NCI-H446 (cell line): ENCODE results near the gene TMEM151B.

Source experiments
- DNase-seq, 2 experiments: peaks; one replicate each; lab custom pipeline; 2025; lab: John Stamatoyannopoulos, UW

TMEM151B gene

DNA sequence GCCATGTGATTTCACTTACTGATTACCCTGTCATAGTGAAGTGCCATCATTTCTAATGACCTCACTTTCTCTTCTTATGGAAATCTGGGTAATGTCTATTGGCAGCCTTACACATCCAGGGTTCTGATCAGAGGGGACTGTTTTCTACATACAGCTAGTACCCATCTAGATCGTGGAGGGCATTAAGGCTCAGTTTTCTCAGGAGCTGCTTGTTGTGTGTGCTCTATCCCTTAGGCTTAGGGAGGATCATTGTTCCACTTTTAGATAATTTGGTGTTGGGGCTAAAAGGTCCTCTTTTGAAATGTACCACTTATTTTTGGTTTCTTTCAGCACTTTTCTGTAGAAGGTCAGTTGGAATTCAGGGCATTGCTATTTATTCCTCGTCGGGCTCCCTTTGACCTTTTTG lies 19.5 kb upstream of the TMEM151B start:
- no peak for DNase-seq

DNA sequence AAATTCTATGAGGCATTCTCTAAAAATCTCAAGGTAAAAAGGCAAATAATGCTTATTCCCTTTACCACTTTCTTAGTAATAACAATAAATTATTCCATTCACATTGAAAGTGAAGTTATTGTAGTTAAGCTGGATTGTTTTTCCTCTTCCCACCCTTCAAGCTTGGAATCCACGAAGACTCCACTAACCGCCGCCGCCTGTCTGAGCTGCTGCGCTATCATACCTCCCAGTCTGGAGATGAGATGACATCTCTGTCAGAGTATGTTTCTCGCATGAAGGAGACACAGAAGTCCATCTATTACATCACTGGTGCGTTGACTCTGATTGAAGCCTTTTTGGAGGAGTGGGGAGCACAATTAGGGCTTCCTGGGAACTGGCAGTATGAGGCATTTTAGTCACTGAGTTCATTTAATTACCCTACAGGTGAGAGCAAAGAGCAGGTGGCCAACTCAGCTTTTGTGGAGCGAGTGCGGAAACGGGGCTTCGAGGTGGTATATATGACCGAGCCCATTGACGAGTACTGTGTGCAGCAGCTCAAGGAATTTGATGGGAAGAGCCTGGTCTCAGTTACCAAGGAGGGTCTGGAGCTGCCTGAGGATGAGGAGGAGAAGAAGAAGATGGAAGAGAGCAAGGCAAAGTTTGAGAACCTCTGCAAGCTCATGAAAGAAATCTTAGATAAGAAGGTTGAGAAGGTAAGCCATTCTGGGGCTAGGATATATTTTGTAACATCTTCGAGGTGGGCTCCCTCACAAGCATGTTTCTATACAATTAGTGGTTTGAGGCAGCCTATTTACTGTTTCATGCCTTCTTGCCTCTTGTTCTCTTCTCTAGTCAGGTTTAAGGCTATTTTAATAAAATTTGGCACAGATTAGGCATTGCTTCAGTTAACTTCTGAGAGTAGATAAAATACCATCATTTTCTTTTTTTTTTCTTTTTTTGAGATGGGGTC lies 18.4 kb upstream of the TMEM151B start:
- no peak for DNase-seq

- peak; percentile 22 to 28 for DNase-seq
These were observed 16.7 kb upstream of the TMEM151B start for GRCh38 chr6:44253307-44254101.

DNA sequence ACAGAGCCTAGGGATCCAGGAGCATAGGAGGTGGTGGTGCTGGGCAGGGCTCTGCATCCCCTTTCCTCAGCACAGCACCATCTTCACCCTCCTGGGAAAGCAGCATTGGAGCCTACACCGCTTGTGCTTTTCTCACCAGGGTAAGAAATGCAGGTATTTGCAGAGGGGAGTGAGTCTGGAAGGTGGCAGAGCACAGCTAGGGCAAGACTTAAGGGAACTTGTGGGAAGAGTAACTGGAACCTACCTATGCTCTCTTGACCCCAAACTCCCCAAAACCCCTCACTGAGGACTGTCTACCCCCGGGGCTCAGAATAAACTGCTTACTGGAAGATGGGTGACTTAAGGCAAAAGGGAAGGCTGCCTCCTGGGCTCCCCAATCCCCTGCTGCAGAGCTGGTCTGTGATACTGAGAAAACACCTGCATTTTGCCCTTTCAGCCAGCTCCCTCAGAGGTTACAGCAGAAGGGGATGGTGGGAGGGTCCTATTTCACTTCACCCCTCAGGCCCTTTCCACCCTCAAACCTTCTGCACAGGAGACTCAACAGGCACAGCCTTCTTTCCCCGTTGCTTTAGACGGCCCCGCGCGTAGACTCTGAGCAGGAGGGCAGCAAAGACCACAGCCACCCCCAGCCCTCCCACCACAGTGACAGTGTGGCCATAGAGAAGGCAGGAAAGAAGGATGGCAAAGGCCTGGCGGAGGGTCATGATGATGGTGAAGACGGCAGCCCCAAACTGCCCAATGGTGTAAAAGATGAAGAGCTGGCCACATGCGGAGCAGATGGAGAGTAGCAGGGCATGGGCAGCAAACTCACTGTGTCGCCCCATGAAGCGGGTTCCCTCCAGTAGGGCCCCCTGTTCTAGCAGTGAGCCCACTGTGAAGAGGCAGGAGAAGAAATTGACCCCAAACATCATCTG lies 15.8 kb upstream of the TMEM151B start:
- no peak for DNase-seq

- DNase-seq = no peak
These were observed 15.0 kb upstream of the TMEM151B start for GRCh38 chr6:44255105-44255808.

DNA sequence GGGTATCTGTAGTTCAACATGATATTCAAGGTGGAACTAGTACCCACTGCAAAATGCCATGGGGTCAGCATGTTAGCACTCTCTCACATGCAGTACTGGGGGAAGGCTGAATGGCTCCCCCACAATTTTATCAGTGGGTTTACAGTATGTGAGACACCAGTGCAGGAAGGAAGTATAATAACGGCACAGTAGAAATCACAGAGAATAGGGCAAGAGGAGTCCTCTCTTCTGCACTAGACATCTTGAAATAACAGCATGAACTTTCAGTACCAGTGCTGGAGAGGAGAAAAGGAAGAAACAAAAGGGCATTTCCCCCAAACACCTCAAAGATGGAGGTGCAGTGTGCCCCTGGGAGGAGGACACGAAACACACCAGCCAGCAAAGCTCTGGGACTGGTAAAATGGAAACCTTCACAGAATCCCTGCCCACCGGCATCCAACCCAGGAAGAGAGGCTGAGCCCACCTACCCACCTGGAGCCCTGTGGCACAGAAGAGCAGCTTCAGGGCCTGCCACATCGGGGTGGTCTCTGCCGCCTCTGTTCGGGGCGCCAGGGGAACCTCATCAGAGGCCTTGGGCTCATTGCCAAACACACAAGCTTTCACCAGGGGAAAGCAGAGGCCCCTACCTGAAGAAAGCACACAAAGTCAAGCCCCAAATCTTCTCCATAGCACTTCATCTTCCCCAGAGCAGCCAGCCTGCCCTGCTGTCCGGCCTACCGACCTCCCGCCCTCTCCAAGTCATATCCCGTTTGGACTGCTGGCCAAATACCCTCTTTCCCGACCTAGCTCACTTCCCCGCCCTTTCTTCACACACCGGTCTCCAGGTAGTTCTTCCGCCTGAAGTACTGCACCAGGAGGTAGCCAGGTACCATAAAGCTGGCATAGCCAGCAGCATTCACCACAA lies 14.1 kb upstream of the TMEM151B start:
- peak in 1 of 2 experiments; percentile 22 for DNase-seq

DNA sequence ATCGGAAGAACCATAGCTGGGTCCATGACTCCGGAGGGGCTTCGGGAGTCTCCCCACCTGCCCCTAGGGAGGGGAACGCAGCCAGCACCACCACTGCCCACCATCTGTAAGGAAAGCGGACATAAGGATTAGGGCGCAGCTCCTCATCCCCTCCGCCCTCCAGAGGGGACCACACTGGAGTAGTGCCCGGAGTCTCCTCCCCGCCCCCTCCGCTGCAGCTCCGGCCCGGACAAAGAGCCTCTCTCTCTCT lies 13.6 kb upstream of the TMEM151B start:
- no peak for DNase-seq

GRCh38 chr6:44257025-44257752 lies 13.1 kb upstream of the TMEM151B start, which contains the start of gene SLC35B2:
Gene SLC35B2 (minus strand): TSS chr6:44257528. CDS start chr6:44257410, 118 bp downstream.
- peak in 1 of 2 experiments; percentile 76 for DNase-seq

- no peak for DNase-seq
These were observed 12.4 kb upstream of the TMEM151B start for GRCh38 chr6:44257753-44258324.

- no peak for DNase-seq
These were observed 11.9 kb upstream of the TMEM151B start for GRCh38 chr6:44258325-44258863.

- no peak for DNase-seq
These were observed 11.3 kb upstream of the TMEM151B start for GRCh38 chr6:44258921-44259320.

- DNase-seq = no peak
These were observed 10.2 kb upstream of the TMEM151B start for GRCh38 chr6:44260011-44260410.

GRCh38 chr6:44260451-44261297 lies 9.6 kb upstream of the TMEM151B start:
- no peak for DNase-seq

GRCh38 chr6:44261581-44261980 lies 8.7 kb upstream of the TMEM151B start:
- no peak for DNase-seq

- no peak for DNase-seq
These were observed 7.5 kb upstream of the TMEM151B start for GRCh38 chr6:44262467-44263353.

GRCh38 chr6:44263354-44264100 lies 6.7 kb upstream of the TMEM151B start:
- no peak for DNase-seq
